GM18951 (cell line): ENCODE results near the gene TECTA.

ENCODE experiments used
- POLR2A ChIP-seq: IDR thresholded peaks from 4 replicates; pipeline ENCODE4 v1.6.1; 2011; ENCODE audit warnings: mild to moderate bottlenecking; ENCODE audit not compliant: insufficient read length, insufficient read depth; ENCODE audit errors: extremely low read depth
- in situ Hi-C: fragments of 300-500 bp; cut with MboI; formaldehyde crosslinking; loops from one replicate; pipeline ENCODE4 v1.12.0; 2022; ENCODE audit warnings: low sequenced_read_pairs, mixed read lengths, inconsistent platforms; ENCODE audit not compliant: unreplicated experiment

TECTA gene

DNA sequence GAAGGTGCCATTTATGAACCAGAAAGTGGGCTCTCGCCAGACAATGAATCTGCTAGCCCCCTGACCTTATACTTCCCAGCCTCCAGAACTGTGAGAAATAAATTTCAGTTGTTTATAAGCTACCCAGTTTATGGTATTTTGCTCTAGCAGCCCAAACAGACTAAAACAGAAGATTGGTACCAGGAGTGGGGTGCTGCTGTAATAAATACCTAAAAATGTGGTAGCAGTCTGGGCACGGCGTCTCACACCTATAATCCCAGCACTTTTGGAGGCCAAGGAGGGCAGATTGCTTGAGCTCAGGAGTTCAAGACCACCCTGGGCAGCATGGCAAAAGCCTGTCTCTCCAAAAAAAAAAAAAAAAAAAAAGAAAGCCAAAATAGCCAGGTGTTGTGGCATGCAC is 21.3 kb downstream of the TECTA start:
- no peak for TF ChIP-seq POLR2A
- in situ Hi-C loops: no loop called here

- TF ChIP-seq POLR2A: no peak
- in situ Hi-C loops: no loop called here
Observed at GRCh38 chr11:121123496-121124069, 22.5 kb downstream of the TECTA start.

DNA sequence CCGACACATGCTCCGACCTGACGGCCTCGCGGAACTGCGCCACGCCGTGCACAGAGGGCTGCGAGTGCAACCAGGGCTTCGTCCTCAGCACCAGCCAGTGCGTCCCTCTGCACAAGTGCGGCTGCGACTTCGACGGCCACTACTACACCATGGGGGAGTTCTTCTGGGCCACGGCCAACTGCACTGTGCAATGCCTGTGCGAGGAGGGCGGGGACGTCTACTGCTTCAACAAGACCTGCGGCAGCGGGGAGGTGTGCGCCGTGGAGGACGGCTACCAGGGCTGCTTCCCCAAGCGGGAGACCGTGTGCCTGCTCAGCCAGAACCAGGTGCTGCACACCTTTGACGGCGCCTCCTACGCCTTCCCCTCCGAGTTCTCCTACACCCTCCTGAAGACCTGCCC is 26.8 kb downstream of the TECTA start:
- TF ChIP-seq POLR2A: no peak
- in situ Hi-C loops: no loop called here

GRCh38 chr11:121129362-121130340 is 28.6 kb downstream of the TECTA start:
- no peak for TF ChIP-seq POLR2A
- in situ Hi-C loops: no loop called here

GRCh38 chr11:121131656-121132055 is 30.6 kb downstream of the TECTA start:
- TF ChIP-seq POLR2A: no peak
- in situ Hi-C loops: no loop called here

DNA sequence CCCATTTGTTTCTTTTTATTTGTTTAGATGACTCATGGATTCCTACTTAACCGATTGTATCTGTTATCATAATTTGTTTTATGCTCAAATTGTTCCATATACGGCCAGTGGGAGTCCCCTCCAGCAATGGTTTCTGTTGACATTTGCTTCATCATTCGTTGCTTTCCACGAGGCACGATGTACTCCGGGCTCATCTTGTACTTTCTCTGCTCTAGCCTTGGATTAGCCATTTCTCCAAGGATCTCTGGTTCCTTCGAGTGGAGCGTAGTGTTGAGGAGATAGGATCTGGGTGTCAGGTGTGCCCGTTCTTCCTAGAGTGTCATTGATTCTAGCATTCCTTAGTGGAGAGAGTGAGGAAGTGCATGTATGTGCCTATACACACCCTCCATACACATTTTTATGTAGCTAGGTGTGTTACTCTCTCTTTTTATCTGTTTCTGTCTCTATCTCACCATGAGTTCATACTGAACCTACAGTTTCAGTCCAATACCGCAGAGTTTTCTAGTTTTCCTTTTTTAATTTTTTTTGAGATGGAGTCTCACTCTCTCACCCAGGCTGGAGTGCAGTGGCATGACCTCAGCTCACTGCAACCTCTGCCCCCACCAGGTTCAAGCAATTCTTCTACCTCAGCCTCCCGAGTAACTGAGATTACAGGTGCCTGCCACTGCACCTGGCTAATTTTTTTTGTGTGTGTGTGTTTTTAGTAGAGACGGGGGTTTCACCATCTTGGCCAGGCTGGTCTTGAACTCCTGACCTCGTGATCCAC is 31.4 kb downstream of the TECTA start:
- no peak for TF ChIP-seq POLR2A
- in situ Hi-C loops: no loop called here

- in situ Hi-C loops: no loop called here
- TF ChIP-seq POLR2A: no peak
Observed at GRCh38 chr11:121134741-121135312, 33.8 kb downstream of the TECTA start.

DNA sequence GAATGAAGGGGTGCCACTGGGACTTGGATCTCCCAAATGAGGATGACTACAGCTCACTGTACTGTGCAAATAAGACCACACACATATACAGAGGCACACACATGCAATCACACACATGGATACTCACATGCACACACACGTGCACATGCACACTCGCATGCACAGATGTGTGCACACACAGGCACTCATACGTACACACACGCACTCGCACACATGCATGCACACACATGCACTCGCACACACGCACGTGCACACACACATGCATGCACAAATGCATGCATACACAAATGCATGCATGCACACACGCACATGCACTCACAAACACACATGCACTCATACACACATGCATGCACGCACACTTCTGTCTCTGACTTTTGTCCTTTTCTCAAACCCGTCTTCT is 36.0 kb downstream of the TECTA start:
- no peak for TF ChIP-seq POLR2A
- in situ Hi-C loops: no loop called here

DNA sequence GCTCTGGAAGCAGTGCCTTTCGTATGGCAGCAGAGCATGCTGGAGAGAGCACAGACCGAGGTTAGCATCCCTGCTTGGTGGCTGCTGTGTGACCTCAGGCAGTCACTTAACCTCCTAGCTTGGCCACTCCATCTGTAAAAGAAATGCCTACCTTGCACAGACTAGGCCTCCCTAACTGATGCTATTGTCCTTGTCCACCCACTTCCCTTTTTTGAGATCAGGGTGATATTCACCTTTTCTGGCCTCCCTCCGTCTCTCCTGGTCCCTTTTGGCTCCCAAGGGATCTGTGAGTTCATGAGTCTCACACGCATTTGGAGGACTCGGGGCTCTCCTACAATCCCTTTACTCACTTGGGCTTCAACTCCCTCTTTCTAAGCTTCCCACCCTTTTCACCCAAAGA is 37.2 kb downstream of the TECTA start:
- TF ChIP-seq POLR2A: no peak
- in situ Hi-C loops: no loop called here

DNA sequence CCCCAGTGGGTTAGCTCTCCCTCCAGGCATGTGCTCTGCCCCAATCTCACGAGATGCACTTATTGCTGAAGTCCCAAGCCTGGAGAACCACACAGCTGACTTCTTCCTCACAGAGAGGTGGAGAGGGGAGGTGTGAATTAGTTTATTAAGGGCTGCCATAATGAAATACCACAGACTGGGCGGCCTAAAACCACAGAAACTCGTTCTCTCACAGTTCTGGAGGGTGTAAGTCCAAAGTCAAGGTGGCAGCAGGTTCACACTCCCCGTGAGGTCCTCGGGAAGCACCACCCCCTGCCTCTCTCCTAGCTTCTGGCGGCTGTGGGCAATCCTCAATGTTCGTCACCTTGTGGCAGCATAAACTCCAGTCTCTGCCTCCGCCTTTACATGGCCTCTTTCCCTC is 39.3 kb downstream of the TECTA start:
- no peak for TF ChIP-seq POLR2A
- in situ Hi-C loops: no loop called here

DNA sequence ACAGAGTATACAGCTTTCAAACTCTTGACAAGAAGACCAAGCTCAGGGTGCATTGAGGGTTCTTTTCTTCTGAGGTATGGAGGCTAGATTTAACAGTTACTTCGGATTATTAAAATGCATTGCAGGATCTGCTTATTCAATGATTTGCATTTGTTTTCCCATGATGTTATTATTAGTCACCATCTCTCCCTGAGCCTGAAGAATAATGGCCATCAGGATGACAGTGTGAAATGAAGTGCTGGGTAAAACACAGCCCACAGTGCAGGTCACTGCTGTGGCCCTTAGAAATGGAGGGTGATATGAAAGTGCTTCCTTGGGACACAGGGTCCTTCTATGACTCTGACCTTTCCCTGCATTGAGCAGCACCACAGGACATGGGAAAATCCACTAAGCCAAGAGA is 40.0 kb downstream of the TECTA start:
- TF ChIP-seq POLR2A: no peak
- in situ Hi-C loops: no loop called here

- no peak for TF ChIP-seq POLR2A
- in situ Hi-C loops: no loop called here
Observed at GRCh38 chr11:121143921-121144320, 42.9 kb downstream of the TECTA start.

- no peak for TF ChIP-seq POLR2A
- in situ Hi-C loops: no loop called here
Observed at GRCh38 chr11:121144723-121145122, 43.7 kb downstream of the TECTA start.
